ENCODE measurements around the gene RPSA.

DNA sequence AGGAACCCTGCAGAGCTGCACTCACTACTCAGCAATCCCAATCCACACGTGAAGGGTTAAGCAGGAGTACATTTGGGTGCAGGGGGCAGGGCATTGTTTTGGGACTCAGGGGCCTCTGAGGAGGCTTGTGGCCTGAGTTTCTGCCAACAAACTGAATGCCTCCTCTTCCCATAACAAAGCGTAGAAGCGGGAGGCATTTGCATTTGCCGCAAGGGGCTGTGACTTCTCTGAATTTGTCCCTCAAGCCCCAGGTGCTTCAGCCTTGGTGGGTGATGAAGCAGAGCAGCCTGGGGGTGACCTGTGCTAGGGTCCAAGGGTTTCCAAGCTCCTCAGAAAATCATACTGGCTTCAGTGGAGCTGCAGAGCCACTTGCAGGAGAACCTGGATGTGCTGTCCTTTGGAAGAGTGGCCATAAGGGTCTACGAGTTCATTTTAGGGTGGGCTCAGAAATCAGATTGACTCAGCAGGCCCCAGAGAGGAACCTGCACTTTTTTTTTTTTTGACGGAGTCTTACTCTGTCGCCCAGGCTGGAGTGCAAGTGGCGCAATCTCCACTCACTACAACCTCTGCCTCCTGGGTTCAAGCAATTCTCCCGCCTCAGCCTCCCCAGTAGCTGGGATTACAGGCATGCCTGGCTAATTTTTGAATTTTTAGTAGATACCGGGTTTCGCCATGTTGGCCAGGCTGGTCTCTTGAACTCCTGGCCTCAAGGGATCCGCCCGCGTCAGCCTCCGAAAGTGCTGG lies 1.4 kb upstream of the RPSA start:
- TF ChIP-seq EZH2 (IDR thresholded peaks at IDR 0.05; ENCODE audit: insufficient read depth, poor library complexity, severe bottlenecking) (no peak), EZH2phosphoT487 (IDR thresholded peaks at IDR 0.05; ENCODE audit: insufficient read depth, low read depth) (no peak)
